Kidney epithelial cell (primary cell): ENCODE data around the gene PEX5L. TPM values are rescaled to one million over a fixed set of nuclear protein-coding genes. Genes with fewer than 3 reads are reported as not detected.

Experiments used
- DNase-seq: peaks from one replicate; pipeline ENCODE4 v3.0.0-alpha.2; 2010; ENCODE audit warnings: low read depth
- H3K27me3 ChIP-seq: 2 replicates; pipeline ENCODE4 v1.6.0; 2011; ENCODE audit warnings: low read length; ENCODE audit not compliant: control insufficient read depth, insufficient read depth
- H3K36me3 ChIP-seq: 2 replicates; pipeline ENCODE4 v1.5.1; 2011; ENCODE audit warnings: low read length; ENCODE audit not compliant: control insufficient read depth, insufficient read depth
- H3K4me3 ChIP-seq: 2 replicates; pipeline ENCODE4 v1.5.1; 2011; ENCODE audit warnings: low read depth, mild to moderate bottlenecking, control low read depth, low read length
- total RNA-seq: library from RNA; depleted of rRNA; stranded (reverse); fragments of >200 nt; gene quantifications from 2 replicates; pipeline ENCODE4 v1.2.3, GENCODE V29; 2015
- TF ChIP-seq, protein P1 (sequence below): IDR thresholded peaks from 2 replicates; pipeline ENCODE4 v1.5.1; 2011; ENCODE audit warnings: mild to moderate bottlenecking, moderate library complexity, low read length, control low read depth, inconsistent platforms; ENCODE audit not compliant: insufficient read depth, poor library complexity, severe bottlenecking

The PEX5L gene
- total RNA-seq, 1 donor from 2014 or later: 0.04 TPM

DNA sequence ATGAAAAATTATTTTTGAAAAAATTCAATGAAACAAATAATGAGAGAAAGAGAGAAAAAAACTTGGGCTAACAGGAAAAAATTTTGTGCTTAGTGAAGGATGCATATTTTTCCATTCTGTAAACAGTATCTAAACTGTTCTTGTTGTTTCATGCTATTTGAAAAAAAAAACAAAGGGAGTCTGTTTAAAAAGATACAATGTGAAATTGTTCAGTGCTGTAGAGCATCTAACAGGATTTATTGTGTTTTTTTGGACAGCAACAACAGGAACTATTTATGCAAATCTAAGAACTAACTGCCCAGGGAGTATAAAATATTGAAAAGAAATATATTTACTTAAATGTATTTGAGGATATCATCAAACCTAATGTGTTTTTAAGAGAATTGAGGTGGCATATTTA is 55.1 kb downstream of the PEX5L start:
- DNase-seq: no peak
- TF ChIP-seq, protein P1, sequence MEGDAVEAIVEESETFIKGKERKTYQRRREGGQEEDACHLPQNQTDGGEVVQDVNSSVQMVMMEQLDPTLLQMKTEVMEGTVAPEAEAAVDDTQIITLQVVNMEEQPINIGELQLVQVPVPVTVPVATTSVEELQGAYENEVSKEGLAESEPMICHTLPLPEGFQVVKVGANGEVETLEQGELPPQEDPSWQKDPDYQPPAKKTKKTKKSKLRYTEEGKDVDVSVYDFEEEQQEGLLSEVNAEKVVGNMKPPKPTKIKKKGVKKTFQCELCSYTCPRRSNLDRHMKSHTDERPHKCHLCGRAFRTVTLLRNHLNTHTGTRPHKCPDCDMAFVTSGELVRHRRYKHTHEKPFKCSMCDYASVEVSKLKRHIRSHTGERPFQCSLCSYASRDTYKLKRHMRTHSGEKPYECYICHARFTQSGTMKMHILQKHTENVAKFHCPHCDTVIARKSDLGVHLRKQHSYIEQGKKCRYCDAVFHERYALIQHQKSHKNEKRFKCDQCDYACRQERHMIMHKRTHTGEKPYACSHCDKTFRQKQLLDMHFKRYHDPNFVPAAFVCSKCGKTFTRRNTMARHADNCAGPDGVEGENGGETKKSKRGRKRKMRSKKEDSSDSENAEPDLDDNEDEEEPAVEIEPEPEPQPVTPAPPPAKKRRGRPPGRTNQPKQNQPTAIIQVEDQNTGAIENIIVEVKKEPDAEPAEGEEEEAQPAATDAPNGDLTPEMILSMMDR: no peak
- H3K27me3 ChIP-seq: no peaks in the 10 kb centered on the region
- H3K36me3 ChIP-seq: no peaks in the 10 kb centered on the region
- no peak overlapping the region for H3K4me3 ChIP-seq

DNA sequence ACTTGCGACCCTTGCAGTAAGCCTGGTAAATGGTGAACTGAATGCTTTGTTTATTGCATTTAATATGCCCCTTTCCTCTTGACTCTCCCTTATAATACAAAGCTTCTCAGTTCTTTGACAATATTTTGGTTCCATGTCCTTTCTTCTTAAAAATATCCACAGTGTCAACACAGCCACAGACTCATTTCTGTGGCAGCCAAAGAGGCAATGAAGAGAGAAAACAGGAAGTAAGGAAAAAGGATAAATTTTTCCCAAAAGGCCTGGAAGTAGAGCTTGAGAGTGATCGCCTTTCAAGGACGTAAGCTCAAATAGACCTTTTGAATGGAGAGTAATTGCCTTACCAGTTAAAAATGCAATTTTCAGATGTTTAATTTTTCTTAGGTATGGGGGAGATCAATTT is 59.4 kb downstream of the PEX5L start:
- Histone ChIP-seq H3K27me3 (no peaks in the 10 kb centered on the region), H3K36me3 (no peaks in the 10 kb centered on the region), H3K4me3 (no peak overlapping the region)
- TF ChIP-seq, protein P1: no peak
- DNase-seq: no peak

DNA sequence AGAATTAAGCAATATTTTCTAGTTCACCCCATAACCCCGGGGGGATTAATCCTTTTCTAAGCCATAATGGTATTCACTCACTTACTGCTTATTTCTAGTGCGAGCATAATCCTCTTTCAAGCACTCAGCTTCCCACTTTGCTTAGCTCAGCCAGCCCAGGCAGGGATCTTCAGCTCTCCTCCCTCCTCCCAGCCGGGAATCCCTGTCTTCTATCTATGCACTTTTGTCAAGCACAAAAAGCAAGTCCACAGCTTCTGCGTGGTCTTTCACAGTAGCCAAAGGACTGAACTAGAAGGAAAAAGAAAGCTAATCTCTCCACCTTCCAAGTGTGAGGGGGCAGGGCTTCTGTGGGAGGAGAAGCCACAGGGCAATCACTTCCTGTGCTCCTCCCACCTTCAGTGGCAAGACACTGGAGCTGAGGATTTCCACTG is 62.8 kb downstream of the PEX5L start:
- no peaks in the 10 kb centered on the region for H3K27me3 ChIP-seq
- H3K36me3 ChIP-seq: no peaks in the 10 kb centered on the region
- TF ChIP-seq, protein P1: no peak
- DNase-seq: no peak
- no peak overlapping the region for H3K4me3 ChIP-seq

DNA sequence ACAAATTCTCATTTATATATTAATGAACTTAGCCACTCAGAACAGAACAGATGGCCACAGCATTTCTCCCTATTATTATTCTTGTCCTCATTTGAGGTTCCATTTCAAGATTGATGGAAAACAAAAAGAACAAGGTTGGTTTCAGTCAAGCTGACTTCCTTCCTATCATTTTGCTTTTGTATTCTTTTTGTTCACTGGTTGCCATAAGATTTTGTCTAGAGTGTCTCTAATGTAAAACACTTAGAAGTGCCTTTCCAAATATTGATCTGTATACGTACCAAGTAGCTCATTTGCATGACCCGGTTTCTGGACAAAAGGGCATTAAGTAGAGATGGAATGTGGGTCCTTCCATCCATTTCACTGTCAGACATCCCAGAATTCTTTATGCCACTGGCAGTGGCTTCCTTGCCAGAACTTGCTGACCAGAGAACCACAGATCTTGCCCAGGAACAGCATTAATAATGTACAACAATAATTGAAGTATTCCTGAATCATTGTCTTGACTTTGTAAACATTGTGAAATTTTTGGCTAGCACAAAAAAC is 63.8 kb downstream of the PEX5L start:
- no peak for DNase-seq
- H3K36me3 ChIP-seq: no peaks in the 10 kb centered on the region
- no peak overlapping the region for H3K4me3 ChIP-seq
- no peaks in the 10 kb centered on the region for H3K27me3 ChIP-seq
- TF ChIP-seq, protein P1: no peak

DNA sequence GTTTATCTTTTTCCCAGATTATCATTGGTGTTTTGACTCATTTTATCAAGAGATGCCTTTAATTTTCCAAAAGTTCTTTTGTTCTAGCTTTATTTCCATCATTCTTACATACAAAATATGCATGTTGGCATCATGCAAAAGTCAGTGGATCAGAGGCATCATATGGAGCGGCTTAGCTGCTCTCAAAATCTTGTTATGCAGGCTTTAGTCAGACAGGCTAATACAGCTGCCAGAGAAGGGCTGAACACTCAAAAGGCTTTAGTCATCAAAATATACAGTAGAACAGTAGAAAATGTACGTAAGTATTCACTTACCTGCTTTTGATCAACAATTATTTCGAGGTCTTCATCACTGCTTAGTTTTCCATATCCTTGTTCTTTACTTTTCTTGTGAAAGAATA is 65.5 kb downstream of the PEX5L start:
- no peak overlapping the region for H3K4me3 ChIP-seq
- TF ChIP-seq, protein P1: no peak
- no peak for DNase-seq
- no peaks in the 10 kb centered on the region for H3K27me3 ChIP-seq
- H3K36me3 ChIP-seq: no peaks in the 10 kb centered on the region

DNA sequence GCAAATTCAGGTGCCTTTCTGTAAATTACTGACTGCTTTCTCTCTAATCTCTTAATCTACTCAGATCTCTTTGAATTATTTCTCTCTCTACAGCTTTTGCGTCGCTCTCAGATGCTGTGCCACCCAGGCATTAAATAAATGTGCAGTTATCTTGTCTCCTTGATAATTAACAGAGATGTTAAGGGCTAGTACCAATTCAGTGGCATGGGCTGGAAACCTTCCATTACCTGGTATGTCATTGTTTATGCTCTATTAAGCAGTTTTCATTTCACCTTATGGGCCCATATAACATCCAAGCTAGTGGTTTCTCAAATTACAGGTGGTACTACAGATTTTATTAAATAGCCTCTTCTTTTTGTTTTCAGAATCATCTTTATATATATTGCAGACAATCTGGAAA is 66.0 kb downstream of the PEX5L start:
- Histone ChIP-seq H3K36me3 (no peaks in the 10 kb centered on the region), H3K27me3 (no peaks in the 10 kb centered on the region), H3K4me3 (no peak overlapping the region)
- TF ChIP-seq, protein P1: no peak
- DNase-seq: no peak
